ENCODE results near the gene RBM44.

GRCh38 chr2:237869343-237870102 is 70.9 kb downstream of the RBM44 start:
- TF ChIP-seq GATA3 (IDR thresholded peaks at IDR 0.05; ENCODE audit: low read depth, low read length) (no peak), GATA2 (IDR thresholded peaks at IDR 0.05; ENCODE audit: low read depth, low read length) (no peak)

Measured in SH-SY5Y (cell line).